HEK293T (cell line): ENCODE data around the gene NAIF1.

Experiments
- FOXA1 ChIP-seq: fragments of 450-650 bp; IDR thresholded peaks from 2 replicates; pipeline ENCODE4 v1.6.1; 2016; ENCODE audit warnings: mild to moderate bottlenecking
- PKNOX1 ChIP-seq: fragments of 450-650 bp; IDR thresholded peaks from 2 replicates; pipeline ENCODE4 v1.6.1; 2016

GRCh38 chr9:128099932-128100491, 32.9 kb upstream of the NAIF1 start:
- TF ChIP-seq PKNOX1 (no peak), FOXA1 (no peak)
